Midbrain (tissue), 1 donor: ENCODE results near the gene ADCY5.
A peak's percentile ranks its signal among the peaks of the same experiment; 100 is the strongest.

Experiments
- DNase-seq: peaks from one replicate; lab custom pipeline; 2025; lab: John Stamatoyannopoulos, UW

Gene ADCY5

DNA sequence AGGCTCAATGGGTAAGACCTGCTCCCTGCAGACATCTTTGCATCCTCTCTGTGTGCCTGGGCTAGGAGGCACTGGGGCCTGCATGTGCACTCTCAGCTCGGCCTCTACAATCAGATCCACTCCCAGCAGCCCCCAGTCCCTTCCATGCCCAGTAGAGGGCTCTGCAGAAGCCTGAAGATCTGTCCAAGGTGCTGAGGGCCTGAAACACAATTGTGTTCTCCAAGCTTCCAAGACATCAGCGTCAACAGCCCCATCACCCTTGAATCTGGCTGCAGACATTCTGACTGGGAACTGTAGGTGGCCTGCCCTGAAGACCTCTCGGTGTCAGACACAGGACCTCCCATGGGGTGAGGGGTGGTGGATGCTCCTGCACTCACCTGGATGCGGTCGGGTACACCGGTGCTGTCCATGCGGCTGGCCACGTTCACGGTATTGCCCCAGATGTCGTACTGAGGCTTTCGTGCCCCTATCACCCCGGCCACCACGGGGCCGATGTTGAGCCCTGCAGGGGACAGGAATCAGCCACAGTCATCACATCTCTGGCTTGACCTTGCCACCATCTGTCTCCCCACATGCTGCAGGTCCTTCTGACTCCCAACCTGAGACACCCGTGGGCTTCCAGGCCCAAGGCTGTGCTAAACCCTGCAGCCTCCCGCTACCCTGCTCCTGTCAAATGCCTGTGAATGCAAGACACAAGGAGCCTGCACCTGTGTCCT, 162.4 kb downstream of the ADCY5 start:
- peak; percentile 16 for DNase-seq

GRCh38 chr3:123285931-123286307, 163.0 kb downstream of the ADCY5 start:
- DNase-seq: no peak

GRCh38 chr3:123285479-123285878, 163.4 kb downstream of the ADCY5 start:
- no peak for DNase-seq

DNA sequence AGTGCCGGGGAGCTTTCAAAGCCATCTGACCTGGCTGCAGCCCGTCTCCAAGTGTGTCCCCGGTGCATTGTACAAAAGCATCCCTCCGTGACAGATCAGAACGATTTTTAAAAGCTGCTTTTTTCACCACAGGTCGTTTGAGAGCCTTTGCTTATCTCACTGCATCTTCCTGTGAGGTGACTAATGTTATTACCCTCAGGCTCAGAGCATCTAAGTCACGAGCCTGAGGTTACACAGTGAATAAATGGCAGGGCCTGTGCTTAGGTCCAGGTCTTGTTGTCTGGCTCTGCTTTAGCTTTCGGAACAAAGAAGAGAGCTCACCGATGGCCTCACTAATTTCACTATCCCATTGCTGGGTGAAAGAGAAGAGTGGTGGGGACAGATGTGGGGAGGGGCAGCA, 163.8 kb downstream of the ADCY5 start:
- DNase-seq: no peak

GRCh38 chr3:123284399-123285010, 164.4 kb downstream of the ADCY5 start:
- DNase-seq: no peak

DNA sequence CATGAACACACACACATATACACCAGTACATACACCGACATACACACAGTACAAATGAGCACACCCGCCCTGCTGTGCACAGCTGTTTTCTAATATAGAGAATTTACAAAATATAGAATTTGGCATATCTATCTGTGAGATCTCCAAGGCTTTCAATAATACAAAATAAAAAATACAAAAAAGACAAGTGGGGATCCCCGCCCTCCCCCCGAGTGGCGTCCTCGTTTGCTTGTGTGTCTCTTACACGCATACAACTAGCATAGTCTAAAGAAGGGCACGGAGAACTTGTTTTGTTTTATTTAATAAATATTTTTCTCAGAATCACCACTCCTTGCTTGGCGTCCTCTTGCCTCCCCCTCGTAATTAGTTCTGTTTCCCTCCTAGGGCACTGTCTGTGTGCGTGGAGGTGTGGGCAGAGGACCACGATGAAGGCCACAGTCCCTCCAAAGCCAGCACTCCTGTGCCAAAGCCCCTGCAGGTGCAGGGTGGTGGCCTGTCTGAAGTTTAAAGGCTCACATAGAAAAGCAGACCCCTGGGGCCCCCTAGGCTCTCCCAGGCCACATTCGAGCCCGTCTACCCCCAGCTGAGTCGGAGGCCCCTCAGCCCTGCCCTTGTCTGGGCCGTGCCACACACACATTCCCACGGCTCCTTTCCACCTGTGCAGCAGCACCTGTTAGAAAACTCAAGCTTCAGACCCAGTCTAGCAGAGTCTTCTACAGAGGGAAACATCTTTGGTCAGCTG, 165.1 kb downstream of the ADCY5 start:
- DNase-seq: no peak

- no peak for DNase-seq
Observed at GRCh38 chr3:123283074-123283473, 165.8 kb downstream of the ADCY5 start.

DNA sequence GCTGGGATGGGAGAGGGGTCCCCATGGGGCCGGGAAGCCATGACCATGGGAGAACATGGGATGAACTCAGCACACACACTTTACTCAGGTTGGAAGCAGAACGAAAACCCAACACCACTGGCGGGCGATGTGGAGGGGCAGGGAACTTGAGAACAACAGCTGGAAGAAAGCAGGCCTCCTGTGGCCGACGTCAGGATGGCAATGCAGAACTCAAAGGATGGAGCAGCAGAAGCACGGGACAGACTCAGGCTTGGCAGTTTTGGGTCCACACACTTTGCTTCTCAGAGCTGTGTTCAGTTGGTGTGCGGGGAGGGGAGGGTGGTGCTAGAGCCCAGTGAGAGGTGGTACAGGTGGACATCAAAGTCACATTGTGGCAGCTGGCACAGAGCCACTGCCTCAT, 166.4 kb downstream of the ADCY5 start:
- DNase-seq: no peak

DNA sequence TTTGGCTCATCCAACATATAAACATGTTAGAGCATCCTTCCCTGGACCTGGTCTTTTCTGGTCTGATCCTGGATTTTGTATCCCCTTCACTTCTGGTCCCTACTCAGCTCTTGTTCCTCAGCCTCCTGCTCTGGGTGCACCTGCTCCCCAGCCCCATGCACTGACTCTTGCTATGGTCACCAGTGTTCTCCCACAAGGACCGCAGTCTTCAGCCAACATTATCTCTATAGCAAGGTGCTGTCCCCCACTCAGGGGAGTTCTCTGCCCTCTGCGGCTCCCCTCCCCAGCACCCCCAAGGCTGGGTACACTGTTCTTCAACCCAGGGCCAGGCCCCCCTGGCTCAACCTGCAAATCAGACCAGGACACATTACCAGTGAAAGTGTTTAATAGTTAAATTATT, 167.0 kb downstream of the ADCY5 start:
- DNase-seq: no peak

DNA sequence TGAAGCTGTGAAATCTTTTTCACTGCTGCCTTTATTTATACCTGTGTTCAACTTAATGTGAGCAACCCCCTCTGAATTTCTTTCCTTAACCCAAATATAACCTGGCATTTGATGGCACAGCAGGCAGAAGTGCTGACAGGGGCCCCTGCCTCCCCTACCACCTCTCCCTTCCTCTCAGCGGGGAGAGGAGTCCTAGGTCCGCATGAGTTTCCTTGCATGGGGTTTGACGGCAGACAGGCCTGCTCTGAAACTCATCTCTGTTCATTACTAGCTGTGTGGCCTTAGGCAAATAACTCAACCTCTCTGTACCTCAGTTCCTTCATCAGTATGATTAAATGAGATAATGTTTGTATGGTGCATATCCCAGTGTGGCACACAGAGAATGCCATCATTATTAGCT, 167.5 kb downstream of the ADCY5 start:
- DNase-seq: no peak

DNA sequence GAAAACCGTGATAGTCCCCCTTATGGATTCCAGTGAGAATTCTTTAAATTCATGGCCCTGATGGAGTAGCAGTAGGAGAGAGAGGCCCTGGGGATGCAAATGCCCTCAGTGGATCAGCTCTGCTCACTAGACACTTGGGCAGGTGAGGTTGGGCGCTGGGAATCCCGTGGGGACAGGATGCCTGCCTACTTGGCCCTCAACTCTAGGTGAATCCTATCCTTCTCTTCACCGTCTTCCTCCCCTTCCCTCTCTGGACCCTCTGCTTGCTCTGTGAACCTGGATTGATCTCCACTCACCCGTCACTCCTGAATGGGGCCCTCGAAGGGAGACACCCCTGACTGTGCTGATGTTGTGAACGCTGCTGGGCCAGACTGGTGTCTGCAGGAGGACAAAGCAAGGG, 169.8 kb downstream of the ADCY5 start:
- no peak for DNase-seq

DNA sequence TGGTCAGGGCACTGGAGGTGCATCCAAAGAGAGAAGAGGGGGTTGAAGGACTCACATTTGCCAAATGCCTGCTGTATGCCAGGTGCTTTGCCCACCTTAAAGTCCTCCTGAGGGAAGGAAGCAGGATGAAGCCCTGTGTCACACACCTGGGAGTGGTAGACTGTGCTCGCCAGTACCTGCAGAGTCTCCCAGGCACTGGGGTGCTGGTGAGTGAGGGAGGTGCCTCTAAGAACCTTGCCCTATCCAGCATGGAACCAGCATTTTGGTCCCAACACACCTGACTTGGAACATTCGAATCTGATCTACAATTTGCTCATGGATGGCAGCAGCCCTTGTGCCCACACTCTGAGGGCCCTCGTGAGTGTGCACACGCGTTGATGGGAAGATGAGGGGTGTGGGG, 170.4 kb downstream of the ADCY5 start:
- no peak for DNase-seq

- no peak for DNase-seq
Observed at GRCh38 chr3:123277106-123277505, 171.8 kb downstream of the ADCY5 start.

- DNase-seq: no peak
Observed at GRCh38 chr3:123276346-123277006, 172.4 kb downstream of the ADCY5 start.

DNA sequence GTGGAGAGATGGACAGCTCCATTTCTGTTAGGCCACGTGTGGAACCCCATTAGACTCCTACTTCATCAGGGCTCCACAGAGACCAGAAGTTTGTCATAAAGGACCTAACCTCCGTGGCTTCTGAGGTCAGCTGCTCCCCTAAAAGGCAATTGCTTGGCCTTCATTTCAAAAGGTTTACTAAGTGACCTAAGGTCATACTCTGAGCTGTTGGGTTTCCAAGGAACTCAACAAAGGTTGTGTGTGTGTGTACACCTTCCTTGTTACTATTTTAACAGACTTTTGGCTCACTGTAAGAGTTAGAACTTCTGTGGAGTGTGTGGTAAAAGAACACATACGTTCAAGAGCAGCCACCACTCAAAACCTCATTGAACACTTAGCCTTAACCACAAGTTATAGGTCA, 173.2 kb downstream of the ADCY5 start:
- no peak for DNase-seq

DNA sequence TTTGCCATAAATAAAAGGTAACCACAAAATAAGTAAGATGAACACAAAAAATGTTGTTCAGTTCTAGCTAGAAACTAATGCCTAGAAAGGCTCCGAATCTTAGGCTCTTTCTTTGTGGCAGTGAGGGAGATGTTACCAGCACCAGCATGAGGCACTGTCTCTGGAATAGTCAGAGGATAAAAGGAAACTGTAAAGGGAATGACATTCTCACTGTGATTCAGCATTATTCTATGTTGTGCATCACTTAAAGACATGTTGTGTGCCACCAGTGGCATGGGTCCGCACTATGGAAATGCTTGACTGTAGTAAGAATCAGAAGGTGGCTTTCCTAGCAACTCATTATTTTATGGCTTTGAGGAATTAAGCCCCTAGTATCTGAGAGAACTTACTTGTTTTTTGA, 176.3 kb downstream of the ADCY5 start:
- DNase-seq: no peak

- no peak for DNase-seq
Observed at GRCh38 chr3:123271466-123272159, 177.3 kb downstream of the ADCY5 start.

GRCh38 chr3:123270818-123271217, 178.1 kb downstream of the ADCY5 start:
- DNase-seq: no peak

- DNase-seq: no peak
Observed at GRCh38 chr3:123267821-123268220, 181.1 kb downstream of the ADCY5 start.

DNA sequence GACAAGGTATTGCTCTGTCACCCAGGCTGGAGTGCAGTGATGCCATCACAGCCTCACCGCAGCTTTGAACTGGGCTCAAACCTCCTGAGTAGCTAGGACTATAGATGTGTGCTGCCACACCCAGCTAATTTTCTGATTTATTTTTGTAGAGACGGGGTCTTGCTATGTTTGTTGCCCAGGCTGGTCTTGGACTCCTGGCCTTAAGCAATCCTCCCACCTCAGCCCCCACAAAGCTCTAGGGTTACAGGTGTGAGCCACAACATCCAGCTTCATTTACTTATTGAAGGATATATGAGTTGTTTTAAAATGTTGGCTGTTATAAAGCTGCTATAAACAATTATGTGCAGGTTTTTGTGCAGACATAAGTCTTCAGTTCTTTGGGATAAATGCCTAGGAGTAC, 184.9 kb downstream of the ADCY5 start:
- no peak for DNase-seq

GRCh38 chr3:123262868-123263267, 186.0 kb downstream of the ADCY5 start:
- DNase-seq: no peak

- DNase-seq: no peak
Observed at GRCh38 chr3:123262226-123262625, 186.7 kb downstream of the ADCY5 start.
